Measurements from ENCODE around the gene TOM1L2.

Gene TOM1L2

DNA sequence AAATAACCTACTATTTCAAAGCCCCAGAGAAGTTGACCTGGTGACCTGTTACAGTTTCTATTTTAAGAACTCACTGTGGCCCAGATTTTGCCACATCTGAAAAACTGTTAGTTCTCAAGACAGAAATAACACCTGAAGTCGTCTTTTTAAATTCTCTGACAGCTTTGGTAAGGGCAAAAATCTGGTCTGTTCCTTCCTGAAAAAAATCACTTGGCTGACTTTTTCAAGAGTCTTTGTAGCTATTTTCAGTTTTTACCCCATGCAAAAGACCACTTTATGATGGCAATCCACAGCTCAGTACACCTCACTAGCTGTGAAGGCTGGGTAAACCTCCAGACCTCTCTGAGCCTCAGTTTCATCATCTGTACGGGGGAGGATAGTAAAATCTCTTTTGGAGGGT lies 74.8 kb downstream of the TOM1L2 start:
- Mint-ChIP-seq H3K27ac (no peak overlapping the region), H3K4me3 (no peak overlapping the region), H3K9me3 (no peaks in the 10 kb centered on the region), H3K4me1 (ENCODE audit: low read depth in 2 of 2) (peaks cover 0 to 5% of the 10 kb centered on the region in 2 donors), H3K27me3 (no peaks in the 10 kb centered on the region), H3K36me3 (ENCODE audit: insufficient read depth) (peaks cover 19% of the 10 kb centered on the region)
- ATAC-seq (replicated peaks) = no peak
- DNase-seq = no peak

DNA sequence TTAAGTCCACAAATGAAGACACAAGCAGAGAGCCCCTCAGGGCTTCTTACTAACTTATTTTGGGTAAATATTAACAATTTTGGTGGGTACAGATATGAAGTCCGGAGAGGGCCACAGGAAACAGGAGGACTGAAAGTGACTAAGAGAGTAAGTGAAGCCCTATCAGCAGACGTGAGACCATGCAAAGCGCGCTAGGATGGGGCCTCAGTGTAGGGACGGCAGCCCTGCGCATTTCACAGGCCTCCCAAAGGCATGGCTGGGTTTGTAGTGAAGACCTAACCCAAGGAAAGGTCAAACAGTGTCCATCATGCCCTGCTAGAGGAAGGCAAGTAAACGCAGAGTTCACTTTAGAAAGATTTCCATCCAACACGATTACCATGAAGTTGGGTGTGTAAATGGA lies 75.5 kb downstream of the TOM1L2 start:
- no peaks in the 10 kb centered on the region for H3K9me3 Mint-ChIP-seq
- ATAC-seq (replicated peaks) = no peak
- DNase-seq = no peak
- peaks cover 19% of the 10 kb centered on the region for H3K36me3 Mint-ChIP-seq (ENCODE audit: insufficient read depth)
- H3K27me3 Mint-ChIP-seq = no peaks in the 10 kb centered on the region
- no peak overlapping the region for H3K4me3 Mint-ChIP-seq
- H3K4me1 Mint-ChIP-seq (ENCODE audit: low read depth in 2 of 2) = peaks cover 0 to 5% of the 10 kb centered on the region in 2 donors
- no peak overlapping the region for H3K27ac Mint-ChIP-seq

DNA sequence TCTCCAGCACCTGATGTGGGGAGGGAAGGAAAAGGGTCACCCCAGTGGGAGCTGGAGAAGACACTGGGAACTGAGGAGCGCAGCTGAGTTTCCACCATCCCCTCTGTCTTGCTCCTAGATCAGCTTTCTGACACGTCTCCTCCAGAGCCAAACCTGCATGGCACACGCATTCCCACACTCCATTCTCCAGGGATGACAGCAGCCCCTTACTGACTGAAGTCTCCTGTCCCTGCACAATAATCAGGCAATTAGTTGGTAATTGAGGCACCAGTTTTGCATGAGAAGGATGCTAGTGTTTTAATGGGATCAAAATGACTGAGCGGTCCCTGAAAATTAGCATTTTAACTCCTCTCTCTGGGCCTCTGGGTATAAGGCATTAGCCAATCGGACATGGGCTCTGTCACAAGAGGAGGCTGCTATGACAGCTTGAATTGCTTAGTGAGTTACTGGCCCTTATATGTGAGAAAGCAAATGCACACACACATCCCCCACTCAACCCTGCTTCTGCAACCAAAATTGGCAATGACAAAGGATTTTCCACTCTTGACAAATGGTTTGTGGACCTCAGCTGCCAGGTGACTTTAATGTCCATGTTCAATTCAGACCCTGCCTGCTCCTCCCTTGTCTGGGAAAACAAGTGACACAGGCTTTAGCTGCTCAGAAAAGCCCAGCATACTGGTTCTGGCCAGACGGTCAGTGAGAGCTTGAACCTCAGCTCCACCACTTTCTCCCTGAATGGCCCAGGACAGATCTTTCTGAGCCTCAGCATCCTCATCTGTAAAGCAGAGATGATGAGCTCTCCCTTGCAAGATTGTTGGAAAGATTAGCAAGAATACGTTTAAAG lies 78.2 kb downstream of the TOM1L2 start:
- no peak overlapping the region for H3K4me3 Mint-ChIP-seq
- ATAC-seq (replicated peaks) = no peak
- H3K36me3 Mint-ChIP-seq (ENCODE audit: insufficient read depth) = peaks cover 14% of the 10 kb centered on the region
- DNase-seq = no peak
- H3K27me3 Mint-ChIP-seq = no peaks in the 10 kb centered on the region
- H3K4me1 Mint-ChIP-seq (ENCODE audit: low read depth in 2 of 2) = peaks cover 5 to 7% of the 10 kb centered on the region in 2 donors
- H3K27ac Mint-ChIP-seq = no peak overlapping the region
- no peaks in the 10 kb centered on the region for H3K9me3 Mint-ChIP-seq

DNA sequence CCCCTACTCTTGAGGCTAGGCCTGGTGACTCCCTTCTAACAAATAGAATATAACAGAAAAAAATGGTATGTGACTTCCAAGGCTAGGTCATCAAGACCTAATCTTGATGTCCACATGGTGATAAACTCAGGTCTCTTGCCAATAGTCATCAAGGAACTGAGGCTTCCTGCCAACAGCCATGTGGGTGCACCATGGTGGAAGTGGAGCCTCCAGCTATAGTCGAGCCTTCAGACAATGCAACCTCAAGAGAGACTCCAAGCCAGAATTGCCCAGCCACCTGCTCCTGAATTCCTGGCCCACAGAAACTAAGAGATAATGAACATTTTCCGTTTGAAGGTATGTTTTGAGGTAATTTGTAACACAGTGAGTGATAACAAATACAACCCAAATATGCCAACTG lies 79.5 kb downstream of the TOM1L2 start:
- peaks cover 14% of the 10 kb centered on the region for H3K36me3 Mint-ChIP-seq (ENCODE audit: insufficient read depth)
- DNase-seq = no peak
- no peaks in the 10 kb centered on the region for H3K9me3 Mint-ChIP-seq
- no peak overlapping the region for H3K4me3 Mint-ChIP-seq
- no peaks in the 10 kb centered on the region for H3K27me3 Mint-ChIP-seq
- peaks cover 5 to 7% of the 10 kb centered on the region in 2 donors for H3K4me1 Mint-ChIP-seq (ENCODE audit: low read depth in 2 of 2)
- no peak for ATAC-seq (replicated peaks)
- H3K27ac Mint-ChIP-seq = peak overlapping the region; percentile 36 to 81

DNA sequence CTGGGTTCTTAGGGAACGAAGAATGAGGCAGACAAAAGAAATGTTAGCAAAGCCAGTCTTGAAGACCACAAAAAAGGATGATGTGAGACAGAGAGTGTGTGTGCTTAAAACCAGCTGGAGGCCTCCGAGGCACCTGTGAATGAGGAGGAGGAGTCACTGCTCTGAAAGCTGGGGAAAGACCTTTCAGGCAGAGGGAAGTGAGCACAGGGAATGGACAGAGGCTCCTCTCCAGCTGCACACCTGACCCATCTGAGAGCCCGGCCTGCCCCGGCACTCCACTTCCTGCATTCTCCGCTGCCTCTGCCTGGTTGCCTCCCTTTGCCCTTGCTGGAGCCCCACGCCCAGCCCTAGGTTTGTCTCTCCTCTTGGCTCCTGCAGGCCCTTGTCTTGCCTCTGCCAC lies 80.2 kb downstream of the TOM1L2 start:
- DNase-seq (no peak), ATAC-seq (replicated peaks) (no peak)
- Mint-ChIP-seq H3K4me3 (no peak overlapping the region), H3K36me3 (ENCODE audit: insufficient read depth) (peaks cover 11% of the 10 kb centered on the region), H3K27ac (peak overlapping the region in 1 of 2 donors; percentile 81), H3K4me1 (ENCODE audit: low read depth in 2 of 2) (peaks cover 5 to 7% of the 10 kb centered on the region in 2 donors), H3K9me3 (no peaks in the 10 kb centered on the region), H3K27me3 (no peaks in the 10 kb centered on the region)

DNA sequence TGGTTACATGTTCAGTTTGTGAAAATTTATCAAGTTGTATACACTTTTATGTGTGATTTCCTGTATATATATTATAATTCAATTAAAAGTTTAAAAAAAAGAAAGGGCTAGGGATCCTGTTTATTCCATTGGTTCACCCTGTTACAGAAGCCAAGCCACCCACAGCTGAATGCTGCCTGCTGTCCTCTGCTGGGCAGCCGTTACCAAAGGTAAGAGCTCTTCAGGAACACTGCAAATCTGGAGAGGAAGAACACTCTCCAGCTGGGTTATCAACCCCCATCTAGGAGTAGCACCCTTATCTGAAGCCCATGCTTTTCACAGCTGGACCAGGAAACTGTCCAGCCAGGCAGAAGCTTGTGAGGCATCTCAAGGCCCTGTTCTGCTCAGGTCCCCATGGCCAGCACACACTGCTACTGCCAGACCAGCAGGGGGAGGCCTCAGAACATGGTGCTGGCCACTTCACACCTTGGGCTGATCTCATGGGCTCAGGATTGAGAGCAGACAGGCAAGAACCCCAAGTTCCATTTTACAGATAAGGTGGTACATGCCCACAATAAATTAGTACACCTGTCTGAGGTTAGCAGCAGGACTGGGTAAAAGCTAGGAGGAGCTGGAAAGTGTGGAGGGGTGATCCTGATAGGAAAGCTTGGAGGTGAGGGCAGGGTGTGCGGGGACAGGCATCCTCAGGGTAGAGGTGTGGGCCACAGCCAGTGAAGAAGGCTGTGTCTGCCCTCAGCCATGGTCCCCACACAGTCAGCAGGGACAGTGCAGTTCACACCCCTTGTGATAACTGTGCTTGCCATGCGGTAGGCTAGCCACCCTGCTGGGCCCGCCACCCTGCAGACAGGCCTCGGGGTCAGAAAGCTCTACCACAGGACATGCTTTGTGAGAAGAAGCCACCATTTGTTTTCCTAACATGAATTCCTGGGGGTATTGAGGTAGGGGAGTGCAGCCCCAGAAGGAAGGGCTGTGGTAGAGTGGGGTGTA lies 81.1 kb downstream of the TOM1L2 start:
- peak overlapping the region; percentile 68 to 81 for H3K27ac Mint-ChIP-seq
- H3K9me3 Mint-ChIP-seq = no peaks in the 10 kb centered on the region
- H3K4me1 Mint-ChIP-seq (ENCODE audit: low read depth in 2 of 2) = peaks cover 5 to 7% of the 10 kb centered on the region in 2 donors

DNA sequence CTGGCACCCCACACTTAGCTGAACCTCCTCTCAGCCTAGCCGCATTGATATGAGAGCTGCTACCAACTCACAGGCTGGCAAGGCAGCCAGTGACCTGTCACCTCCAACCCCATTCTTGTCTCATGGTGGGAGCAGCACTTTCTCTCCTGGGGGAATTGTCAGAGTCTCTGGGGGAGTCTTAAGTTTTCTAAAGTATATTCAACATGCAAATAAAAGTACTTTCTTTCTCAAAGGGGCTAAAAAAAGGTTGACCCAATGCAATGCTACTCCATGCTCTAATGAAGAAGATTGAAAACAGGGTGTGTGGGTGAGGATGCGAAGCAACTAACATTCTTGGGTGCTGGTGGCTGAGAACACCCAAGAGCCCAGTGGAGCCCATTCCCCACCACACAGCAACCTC lies 82.3 kb downstream of the TOM1L2 start:
- H3K4me3 Mint-ChIP-seq = no peak overlapping the region
- no peak for ATAC-seq (replicated peaks)
- peaks cover 3% of the 10 kb centered on the region for H3K36me3 Mint-ChIP-seq (ENCODE audit: insufficient read depth)
- H3K27me3 Mint-ChIP-seq = no peaks in the 10 kb centered on the region
- peak overlapping the region in 1 of 2 donors; percentile 66 for H3K27ac Mint-ChIP-seq
- H3K9me3 Mint-ChIP-seq = no peaks in the 10 kb centered on the region
- no peak for DNase-seq
- H3K4me1 Mint-ChIP-seq (ENCODE audit: low read depth in 2 of 2) = peaks cover 5 to 7% of the 10 kb centered on the region in 2 donors

More for the DNA sequence above, 81.1 kb downstream of the TOM1L2 start:
- DNase-seq (peak in 1 of 3 experiments; percentile 11), ATAC-seq (replicated peaks) (peak; percentile 65)
- Mint-ChIP-seq H3K4me3 (no peak overlapping the region), H3K36me3 (ENCODE audit: insufficient read depth) (peaks cover 8% of the 10 kb centered on the region), H3K27me3 (no peaks in the 10 kb centered on the region)

DNA sequence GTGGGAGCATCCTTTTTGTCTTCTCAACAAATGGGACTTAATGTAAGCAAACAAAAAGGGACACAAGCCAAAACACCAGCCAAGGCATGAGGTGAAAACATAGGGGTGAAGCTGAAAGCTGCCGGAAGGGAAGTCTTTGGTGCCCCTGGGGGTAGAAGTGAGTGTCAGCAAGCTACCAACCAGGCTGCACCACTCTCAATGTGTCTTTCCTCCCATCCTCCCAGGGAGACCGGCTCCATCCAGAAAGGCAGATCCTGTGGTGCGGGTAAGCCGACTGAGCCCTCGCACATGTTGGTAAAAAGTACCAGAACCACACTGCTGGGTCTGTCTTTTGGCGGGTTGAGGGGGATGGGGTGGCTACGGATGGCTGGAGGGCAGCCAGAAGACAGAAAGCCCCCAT lies 83.4 kb downstream of the TOM1L2 start:
- Mint-ChIP-seq H3K27me3 (no peaks in the 10 kb centered on the region), H3K27ac (no peak overlapping the region), H3K4me3 (no peak overlapping the region), H3K36me3 (ENCODE audit: insufficient read depth) (peaks cover 3% of the 10 kb centered on the region), H3K9me3 (no peaks in the 10 kb centered on the region), H3K4me1 (ENCODE audit: low read depth in 2 of 2) (peaks cover 5 to 7% of the 10 kb centered on the region in 2 donors)
- DNase-seq = no peak
- no peak for ATAC-seq (replicated peaks)

DNA sequence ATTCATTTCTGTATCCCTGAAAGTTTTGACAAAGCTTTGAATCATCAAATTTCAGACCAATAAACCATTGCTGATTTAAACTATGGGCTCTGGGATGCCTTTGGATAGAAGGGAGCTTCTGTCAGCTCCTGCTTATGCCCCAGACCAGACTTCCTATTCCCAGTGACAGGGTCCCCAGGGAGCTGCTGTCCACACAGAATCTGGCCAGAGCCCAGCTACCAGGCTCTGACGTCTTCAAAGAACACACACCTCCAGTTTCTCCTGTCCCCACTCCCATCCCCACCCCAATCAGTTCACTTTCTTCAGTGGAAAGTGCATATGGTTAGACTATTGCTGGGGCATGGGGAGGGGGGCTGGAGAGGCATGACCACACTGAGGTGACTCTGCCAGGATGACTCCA lies 83.8 kb downstream of the TOM1L2 start:
- Mint-ChIP-seq H3K36me3 (ENCODE audit: insufficient read depth) (peaks cover 3% of the 10 kb centered on the region), H3K27me3 (no peaks in the 10 kb centered on the region)

DNA sequence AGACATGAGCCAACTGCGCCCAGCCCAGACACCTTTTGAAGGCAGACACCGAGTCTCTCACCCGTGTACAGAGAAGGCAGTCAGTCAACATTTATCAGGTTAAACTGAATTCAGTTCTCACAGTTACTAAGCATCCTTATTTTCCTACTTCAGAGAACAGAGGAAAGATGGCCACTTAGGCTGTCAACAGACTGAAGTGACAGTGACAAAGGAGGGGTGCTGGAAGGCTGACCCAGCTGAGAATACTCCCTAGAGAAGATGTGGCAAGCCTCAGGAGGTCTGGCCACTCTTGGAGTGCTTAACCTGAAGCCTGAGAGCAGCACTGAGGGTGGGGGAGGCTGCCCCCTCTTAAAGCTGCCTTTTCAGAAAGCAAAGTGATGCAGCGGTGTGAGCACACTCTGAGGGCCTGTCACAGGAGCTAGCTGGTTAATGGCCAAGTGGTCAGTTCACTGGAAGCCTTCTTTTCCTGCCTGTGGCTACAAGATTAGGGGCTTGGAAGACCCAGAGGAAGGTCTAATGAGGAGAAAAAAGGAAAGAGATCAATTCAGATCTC lies 84.4 kb downstream of the TOM1L2 start:
- Mint-ChIP-seq H3K27me3 (no peaks in the 10 kb centered on the region), H3K36me3 (ENCODE audit: insufficient read depth) (peaks cover 5% of the 10 kb centered on the region), H3K4me3 (no peak overlapping the region), H3K9me3 (no peaks in the 10 kb centered on the region), H3K27ac (no peak overlapping the region), H3K4me1 (ENCODE audit: low read depth in 2 of 2) (peaks cover 2 to 7% of the 10 kb centered on the region in 2 donors)
- DNase-seq = no peak
- no peak for ATAC-seq (replicated peaks)

More for the DNA sequence above, 83.8 kb downstream of the TOM1L2 start:
- no peak overlapping the region for H3K4me3 Mint-ChIP-seq
- H3K9me3 Mint-ChIP-seq = no peaks in the 10 kb centered on the region
- peaks cover 5 to 7% of the 10 kb centered on the region in 2 donors for H3K4me1 Mint-ChIP-seq (ENCODE audit: low read depth in 2 of 2)
- H3K27ac Mint-ChIP-seq = no peak overlapping the region
- ATAC-seq (replicated peaks) (no peak), DNase-seq (no peak)

DNA sequence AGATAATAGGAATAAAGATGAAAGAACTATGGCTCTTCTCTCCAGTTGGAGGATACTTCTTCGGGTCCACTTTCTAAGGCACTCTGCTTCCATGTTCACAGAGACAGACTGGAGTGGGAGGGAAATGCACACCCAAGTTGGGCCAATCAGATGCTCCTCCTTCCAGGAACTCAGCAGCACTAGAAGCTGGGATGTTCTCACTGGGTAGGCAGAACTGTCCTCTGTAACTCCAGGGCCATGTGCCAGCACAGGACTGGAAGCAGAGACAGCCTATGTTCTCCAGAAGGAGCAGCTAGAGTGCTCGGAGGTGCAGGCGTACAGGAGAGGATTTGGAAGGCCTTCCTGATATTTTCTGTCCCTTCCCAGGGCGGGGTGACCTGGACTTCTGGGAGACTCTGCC lies 85.5 kb downstream of the TOM1L2 start:
- H3K27me3 Mint-ChIP-seq = no peaks in the 10 kb centered on the region
- H3K4me3 Mint-ChIP-seq = no peak overlapping the region
- ATAC-seq (replicated peaks) = no peak
- DNase-seq = no peak
- no peak overlapping the region for H3K27ac Mint-ChIP-seq
- peaks cover 2 to 7% of the 10 kb centered on the region in 2 donors for H3K4me1 Mint-ChIP-seq (ENCODE audit: low read depth in 2 of 2)
- H3K9me3 Mint-ChIP-seq = no peaks in the 10 kb centered on the region
- peaks cover 5% of the 10 kb centered on the region for H3K36me3 Mint-ChIP-seq (ENCODE audit: insufficient read depth)

DNA sequence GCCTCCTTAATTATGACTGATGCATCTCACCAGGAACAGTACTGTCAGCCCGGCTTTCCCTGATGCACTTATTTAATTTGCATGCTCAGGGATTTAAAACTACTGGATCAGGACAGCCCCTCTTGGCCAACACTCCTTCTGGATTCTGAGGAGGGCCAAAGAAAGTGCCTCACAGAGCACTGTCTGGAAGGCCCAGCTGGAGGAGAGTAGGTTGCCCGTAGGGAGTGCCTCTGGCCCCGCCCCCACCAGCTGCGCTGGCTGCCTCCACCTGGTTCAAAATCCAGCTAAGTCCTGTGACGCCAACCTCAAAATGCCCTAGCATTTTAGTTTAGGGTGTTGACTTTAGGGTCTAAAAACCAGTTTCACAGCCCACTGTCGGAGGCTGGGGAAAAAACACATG lies 86.0 kb downstream of the TOM1L2 start:
- peaks cover 5% of the 10 kb centered on the region for H3K36me3 Mint-ChIP-seq (ENCODE audit: insufficient read depth)
- H3K4me1 Mint-ChIP-seq (ENCODE audit: low read depth in 2 of 2) = peaks cover 2 to 3% of the 10 kb centered on the region in 2 donors
- DNase-seq (no peak), ATAC-seq (replicated peaks) (no peak)
- no peaks in the 10 kb centered on the region for H3K9me3 Mint-ChIP-seq
- no peaks in the 10 kb centered on the region for H3K27me3 Mint-ChIP-seq
- H3K4me3 Mint-ChIP-seq = no peak overlapping the region
- no peak overlapping the region for H3K27ac Mint-ChIP-seq
